ENCODE results near the gene ADH1B.
"Not testable (repeated sequence)": the region's sequence is repeated elsewhere in the genome, so short reads cannot be mapped to it uniquely, and the experiment has no call there.

ADH1B gene

DNA sequence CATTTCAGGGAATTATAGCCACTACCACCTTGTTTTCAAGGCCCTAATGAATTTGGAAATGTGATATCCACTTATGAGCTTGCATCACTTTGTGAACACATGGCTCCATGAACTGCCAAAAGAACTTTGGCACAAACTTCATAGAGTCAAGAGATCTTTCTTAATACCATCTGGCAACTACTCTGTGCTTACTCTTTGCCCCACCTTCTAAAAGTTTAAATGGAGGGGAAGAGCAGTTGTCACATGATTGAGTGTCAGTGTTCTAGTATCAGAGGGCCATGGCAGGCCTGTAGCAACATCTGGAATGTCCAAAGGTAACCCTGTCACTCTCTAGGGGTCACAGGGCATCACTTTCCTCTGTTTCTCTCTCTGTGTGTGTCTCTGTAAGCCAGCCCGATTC, 2.6 kb upstream of the ADH1B start:
- DNase-seq: no peak

DNA sequence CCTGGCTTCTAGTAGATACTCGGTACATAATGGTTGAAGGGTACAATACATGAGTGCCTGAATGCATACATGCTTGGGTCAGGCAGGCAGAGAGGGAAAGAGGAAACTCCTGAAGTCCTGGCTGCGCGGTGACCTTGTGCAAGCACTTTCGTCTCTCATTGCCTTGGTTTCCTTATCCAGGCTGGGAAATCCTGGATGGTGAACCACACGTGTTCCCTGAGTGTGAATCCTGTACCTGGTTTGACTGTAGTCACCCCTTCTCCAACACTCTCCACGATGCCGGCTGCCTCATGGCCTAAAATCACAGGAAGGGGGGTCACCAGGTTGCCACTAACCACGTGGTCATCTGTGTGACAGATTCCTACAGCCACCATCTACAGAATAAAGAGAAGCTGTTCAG, 3.4 kb downstream of the ADH1B start:
- DNase-seq: not testable (repeated sequence)

DNA sequence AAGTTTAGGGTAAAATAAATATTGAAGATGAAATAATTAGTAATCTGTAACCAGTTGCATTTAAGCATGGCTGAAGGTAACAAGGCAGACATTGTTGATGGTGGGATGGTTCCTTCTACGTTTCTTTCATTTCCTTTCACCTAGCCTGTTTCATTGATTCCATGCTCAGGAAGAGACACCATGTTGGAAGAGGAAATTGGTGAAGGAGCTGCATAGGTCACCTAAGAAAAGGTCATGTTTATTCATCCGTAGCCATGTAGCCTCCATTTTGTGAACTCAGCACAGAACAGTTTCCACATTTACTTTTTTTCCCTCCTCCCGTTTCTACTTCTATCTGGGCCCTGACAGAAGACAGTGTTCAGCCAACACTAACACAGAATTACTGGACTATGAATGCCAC, 3.8 kb downstream of the ADH1B start:
- no peak for DNase-seq

DNA sequence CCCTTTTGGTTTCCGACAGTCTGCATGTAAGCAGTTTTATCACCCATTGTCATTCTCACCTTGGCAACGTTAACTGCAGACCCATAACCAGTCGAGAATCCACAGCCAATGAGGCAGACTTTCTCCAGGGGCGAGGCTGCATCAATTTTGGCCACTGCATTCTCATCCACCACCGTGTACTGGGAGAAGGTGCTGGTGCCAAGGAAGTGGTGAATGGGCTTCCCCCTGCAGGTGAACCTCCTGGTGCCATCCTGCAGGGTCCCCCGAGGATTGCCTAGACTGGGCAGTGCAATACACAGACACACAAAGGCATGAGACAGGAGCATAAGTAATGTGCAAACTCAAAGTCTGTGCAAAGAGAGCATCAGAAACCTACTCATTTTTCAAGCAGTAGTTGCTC, 5.4 kb downstream of the ADH1B start:
- DNase-seq: no peak

DNA sequence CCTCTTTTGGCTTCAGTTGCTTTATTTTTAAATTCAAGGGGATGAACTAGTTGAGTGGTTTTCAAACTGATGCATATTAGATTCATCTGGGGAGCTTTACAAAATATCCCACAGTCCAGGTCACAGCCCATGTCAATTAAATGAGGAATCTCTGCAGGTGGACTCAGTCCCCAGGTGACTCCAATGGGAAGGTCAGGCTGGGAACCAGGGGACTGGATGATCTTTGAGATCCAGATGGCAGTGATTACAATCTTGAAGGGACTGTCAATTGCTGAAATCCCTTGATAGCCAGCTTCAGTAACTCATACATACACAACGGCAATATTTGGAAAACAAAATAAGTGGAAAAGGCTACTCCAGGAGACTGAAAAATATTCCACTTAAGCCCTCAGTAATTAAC, 7.0 kb downstream of the ADH1B start:
- no peak for DNase-seq

DNA sequence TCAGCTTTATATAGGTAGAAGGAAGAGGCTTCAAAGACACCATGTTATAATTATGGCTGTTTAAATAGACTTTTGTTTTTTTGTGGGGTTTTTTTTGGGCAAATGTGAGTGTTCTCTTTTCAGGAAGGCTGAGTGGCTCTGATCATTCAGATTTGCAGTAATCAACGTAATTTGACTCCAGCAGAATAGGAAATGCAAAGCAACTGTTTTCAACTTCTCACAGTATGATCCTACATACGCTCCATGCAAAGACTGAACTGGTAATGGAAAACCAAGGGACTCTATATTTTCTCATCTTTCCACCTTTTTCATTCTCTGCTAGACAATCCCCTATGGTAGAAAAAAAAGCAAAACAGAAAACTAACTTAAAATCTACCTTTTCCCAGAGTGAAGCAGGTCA, 10.8 kb downstream of the ADH1B start:
- no peak for DNase-seq

DNA sequence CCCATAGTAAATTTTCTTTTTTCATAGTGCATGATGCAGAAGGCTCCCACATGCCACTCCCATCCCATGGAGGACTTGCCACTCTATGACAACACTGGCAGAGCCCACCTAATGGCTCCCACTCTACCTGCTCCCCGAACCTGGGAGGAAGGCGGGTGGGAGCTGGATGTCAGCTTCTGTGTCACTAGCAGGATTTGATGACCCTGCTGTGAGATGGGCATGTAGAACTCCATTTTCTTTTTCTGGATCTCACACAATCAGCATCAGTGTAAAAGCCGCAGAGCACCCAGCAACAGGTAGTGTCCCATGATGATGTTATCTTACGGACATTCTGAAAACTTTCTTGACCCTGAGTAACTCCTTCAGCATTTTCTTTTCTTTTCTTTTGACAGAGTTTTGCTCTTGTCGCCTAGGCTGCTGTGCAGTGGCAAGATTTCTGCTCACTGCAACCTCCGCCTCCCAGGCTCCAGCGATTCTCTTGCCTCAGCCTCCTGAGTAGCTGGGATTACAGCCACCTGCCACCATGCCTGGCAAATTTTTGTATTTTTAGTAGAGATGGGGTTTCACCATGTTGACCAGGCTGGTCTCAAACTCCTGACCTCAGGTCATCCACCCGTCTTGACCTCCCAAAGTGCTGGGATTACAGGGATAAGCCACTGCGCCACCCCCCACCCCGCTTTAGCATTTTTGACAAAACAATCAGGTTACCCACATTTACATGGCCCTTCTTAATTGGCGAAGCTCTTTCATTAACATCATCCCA, 15.4 kb downstream of the ADH1B start:
- DNase-seq: no peak

DNA sequence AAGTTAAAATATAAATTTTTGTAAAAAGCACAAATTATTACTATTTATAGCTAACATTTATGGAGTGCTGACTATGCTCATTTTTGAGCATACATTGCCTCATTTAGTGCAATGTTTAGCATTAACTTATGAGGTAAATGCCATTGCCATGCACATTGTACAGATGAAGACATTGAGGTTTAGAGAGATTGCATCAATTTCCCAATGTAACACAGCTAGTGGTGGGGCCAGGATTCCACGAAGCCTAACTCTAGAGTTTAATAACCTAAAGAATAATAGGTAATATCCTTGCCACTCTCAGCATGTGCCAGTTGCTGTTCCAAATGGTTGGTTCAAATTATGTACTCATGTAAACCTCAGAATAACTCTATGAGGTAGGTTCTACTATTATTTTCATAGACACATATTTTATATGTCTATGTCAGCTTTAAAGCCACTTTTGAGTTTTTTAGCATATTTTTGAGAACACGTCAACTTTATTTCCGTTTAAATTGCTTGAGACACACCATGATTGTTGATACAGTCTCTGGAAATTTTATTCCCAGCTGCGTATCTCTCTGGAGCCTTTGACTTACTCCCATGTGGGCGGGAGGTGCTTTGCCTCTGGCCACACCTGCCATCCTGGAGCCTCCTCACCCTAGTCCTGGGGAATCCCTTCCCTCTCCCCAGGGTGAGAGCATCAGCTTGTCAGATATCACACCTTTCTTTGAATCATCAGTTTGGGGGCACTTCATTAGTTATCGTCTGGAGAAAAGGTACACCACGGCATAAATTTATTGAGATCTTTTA, 19.6 kb downstream of the ADH1B start:
- DNase-seq: peak; percentile 20

DNA sequence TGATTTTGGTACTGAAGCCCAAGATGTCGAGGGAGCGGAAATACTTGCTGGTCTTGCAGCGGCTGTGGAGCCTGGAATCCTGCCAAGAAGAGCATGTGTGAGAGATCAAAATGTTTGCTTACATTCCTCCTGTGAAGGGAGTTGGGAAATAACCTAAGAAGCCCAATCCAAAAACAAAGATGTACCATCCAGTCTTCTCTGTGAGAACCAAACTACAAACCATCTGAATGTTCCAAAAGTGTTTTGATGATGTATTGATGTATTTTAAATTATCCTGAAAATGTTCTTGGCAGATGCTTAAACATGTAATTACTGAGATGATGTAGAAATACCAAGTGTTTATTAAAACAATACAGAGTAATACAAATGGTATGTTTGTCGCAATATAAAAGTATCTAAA, 20.3 kb downstream of the ADH1B start:
- peak; percentile 89 for DNase-seq

DNA sequence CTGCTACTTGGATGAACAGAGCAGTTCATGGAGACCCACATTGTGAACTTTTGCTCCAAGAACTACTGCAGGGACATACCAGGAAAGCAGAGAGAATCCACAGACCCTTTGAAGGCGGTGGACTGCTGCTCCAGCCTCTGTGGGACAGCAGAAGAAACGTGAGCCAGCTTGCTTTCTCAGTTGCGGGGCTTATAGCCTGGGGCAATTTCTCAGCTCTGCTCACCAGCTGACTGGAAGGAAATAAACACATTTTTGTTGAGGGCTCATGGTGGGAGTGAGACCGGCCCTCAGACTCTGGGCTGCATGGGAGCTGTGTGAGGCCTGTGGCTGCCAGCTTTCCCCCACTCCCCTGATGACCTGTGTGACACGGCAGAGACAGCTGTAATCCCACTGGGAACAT, 27.8 kb downstream of the ADH1B start:
- no peak for DNase-seq

DNA sequence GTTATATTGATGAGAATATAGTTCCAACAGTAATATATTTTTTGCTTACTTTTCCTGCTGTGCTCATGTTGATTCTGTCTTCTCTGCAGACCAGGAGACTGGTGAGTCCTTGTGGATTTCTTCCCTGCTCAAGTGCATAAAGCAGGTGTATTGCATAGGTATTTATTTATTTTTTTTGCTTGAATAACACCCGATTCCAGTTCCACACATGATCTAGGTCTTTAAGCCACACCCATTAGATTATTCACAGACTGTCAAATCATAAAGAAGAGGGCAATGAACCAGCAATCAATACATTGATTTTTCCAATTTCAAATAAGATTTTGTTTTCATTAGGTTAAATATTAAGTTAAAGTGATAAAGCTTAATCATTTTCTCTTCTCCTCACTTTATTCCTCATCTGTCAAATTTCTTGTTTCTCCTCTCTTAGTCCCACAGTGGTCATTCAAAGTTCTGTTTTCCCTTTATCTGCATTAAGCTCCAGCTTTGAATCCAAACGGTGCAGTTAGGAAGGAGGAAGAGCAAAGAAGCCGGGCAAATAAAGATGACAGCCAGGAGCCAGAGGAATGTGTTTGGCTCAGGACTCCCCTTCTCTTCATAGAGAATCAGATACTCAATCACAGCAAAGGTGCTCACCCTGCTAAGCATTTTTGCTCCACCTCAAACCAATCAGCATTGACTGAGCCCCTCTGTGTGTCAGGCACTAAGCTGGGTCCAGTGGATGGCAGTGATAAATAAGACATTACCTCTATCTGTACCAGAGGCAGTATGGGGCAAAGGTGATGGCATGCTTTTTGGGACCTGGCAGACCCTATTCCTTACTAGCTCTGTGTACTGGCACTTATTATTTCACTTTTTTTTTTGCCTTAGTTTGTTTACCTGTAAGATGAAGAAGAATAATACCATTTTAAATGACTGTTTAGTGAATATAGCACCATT, 30.1 kb downstream of the ADH1B start, which contains the start of gene ADH1A:
Gene ADH1A (minus strand): TSS at position 138 of the 939 bp plus-strand sequence. CDS start 71 bp downstream, at position 67.
- no peak for DNase-seq

DNA sequence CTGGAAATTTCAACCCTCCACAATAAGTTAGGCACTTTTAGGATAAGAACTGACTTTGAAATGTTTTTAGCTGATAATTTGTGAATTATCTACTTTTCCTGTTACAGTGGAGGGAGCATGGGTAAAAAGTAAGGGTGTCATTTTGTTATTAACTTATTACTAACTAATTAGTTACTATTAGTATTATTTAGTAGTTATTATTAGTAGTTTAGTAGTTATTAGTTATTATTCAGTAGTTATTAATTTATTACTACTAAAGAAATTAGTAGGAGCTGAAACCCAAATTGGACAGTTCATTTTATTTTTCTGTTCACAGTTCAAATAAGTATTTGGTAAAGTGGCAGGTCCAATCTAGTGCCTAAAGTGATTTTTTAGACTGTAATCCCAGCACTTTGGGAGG, 35.8 kb downstream of the ADH1B start:
- DNase-seq: no peak

DNA sequence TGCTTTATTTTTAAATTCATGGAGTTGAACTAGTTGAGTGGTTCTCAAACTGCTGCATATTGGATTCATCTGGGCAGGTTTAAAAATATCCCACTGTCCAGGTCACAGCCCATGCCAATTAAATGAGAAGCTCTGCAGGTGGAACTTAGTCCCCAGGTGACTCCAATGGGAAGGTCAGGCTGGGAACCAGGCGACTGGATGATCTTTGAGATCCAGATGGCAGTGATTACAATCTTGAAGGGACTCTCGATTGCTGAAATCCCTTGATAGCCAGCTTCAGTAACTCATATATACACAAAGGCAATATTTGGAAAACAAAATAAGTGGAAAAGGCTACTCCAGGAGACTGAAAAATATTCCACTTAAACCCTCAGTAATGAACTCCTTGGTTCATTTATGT, 38.5 kb downstream of the ADH1B start:
- no peak for DNase-seq

DNA sequence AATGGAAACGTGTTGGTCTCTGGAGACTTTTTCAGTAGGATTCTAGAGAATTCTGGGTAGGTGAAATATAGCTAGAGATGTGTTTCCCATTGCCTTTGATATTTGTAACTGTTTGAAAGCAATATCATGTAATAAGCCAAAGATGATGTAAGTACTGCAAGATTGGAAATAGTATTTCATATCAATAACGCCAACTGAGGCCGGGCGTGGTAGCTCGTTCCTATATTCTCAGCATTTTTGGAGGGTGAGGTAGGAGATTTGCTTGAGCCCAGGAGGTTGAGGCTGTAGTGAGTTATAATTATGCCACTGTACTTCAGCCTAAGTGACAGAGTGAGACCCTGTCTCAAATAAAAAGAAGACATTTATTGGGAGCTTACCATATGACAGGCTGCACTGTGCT, 39.9 kb downstream of the ADH1B start:
- DNase-seq: no peak

DNA sequence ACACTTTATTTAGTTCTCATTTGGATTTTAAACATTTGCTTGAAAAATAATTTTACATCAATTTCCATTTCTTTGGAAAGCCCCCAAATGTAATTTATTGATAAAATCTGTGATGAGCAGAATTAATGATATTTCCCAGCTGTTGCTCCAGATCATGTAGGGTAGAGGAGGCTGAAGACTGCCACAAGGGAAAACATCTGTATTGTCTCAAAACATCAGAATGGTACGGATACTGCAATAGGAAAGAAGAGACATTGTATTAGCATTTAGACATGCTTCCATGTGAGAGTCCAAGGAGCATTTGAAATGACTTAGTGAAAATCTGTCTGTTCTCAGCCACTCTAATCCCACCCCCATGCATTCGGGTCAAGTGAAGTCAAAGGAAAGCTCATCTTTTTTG, 44.8 kb downstream of the ADH1B start:
- DNase-seq: no peak

DNA sequence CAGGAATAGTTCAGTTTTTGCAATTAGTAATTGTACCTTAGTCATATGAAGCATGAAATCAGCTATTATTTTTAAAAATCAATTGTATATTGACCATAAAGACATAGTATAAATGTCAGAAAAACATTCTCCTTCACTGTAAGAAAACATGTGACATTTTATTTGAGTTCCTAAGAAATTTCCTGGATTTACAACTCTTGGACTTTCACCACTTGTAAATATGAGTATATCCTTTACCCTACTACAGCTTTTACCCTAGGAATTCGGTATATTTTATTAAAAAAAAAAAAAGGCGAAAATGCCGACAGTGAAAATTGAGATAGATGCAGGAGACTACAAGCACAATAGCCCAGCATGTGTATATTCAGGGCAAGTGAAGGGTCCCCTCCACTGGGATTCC, 45.3 kb downstream of the ADH1B start:
- no peak for DNase-seq

DNA sequence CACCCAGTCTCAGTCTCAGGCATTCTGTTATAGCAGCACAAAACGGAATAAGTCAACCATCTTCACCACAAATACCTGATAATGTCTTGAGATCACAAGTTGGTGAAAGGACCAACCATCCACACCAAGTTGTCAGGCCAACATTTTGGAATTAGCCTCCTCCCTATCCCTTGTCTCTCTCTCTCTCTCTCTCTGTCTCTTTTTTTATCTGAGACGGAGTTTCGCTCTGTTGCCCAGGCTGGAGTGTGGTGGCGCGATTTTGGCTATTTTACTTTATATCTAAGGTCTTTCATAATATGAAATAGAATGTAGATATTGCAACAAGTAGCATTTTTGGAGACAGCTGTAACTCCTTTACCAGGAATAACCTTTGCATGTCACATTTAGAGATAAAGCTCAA, 46.2 kb downstream of the ADH1B start:
- DNase-seq: no peak

DNA sequence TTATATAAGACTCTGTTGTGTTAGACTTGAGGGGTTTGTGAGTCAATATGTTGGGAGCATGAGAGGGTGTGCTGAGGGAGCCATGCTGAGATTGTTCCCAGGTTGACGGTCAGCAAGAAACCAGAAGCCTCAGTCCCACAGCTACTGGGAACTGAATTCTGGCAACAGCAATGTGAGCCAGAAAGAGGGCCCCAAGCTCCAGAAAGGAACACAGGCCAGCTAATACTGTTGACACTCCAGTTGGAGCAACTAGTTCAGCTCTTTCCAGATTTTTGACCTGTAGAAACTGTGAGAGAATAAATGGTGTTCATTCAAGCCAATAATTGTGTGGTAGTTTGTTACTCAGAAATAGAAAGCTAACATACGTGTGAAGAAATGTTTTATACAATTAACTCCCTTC, 47.5 kb downstream of the ADH1B start:
- DNase-seq: no peak

DNA sequence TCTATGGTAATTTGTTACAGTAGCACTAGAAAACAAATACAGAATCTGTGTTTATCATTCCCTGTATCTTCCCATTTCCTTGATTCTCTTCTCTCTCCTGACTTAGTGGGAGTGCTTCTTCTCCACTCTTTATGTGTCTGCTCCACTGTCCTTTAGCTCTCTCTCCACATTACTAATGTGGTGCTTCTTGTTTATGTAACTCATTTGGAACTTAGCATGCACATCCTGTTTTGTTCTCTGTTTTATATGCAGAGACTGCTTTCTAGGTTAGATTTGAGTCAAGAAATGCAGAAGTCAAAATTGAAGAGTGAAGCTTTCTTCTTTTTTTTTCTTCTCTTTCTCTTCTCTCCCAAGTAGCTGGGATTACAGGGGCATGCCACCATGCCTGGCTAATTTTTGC, 56.3 kb downstream of the ADH1B start:
- DNase-seq: no peak
